Hematopoietic multipotent progenitor cell treated with erythropoietin and hydrocortisone succinate and interleukin-3 and kit ligand, for 4 days (in vitro differentiated cells): Measurements from ENCODE around the gene GABRP.
"Not testable (repeated sequence)": the region's sequence is repeated elsewhere in the genome, so short reads cannot be mapped to it uniquely, and the experiment has no call there.

ENCODE experiments used
- DNase-seq: peaks from one replicate; pipeline ENCODE4 v3.0.0-alpha.2; 2015

GABRP gene

DNA sequence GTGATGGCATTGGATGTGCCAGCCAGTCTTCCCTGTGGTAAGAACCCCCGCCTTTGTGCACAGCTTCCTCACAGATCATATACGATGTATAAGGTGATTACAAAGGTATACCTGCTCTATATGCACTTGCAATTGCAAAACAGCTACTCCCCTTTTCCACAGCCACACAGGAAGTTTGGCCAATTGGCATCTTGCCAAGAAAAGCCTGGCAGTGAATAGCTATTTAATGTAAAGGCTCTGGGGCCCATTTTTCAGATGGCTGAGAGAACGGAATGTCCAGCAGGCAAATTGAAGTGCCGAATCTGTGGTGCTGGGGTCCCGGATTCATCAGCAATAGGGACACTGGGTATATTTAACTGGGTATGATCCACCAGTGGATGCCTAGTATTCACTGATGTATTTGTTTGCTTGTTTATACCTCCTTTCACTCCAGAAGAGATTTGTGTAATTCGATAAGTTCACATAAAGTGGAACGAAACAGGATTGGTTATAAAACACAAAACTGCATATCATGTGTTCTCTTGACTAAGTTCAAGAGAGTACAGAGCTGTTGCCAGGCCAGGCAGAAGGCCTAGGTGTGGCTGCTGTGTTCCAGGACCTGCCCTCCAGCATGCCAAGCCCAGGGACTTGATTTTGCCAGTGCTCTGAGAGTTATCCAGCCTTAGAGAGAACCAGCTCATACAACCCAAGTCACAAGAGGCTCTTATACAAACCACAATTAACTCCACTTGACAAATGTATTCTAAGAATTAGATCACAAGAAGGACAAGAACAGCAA lies 27.7 kb upstream of the GABRP start:
- DNase-seq: no peak

DNA sequence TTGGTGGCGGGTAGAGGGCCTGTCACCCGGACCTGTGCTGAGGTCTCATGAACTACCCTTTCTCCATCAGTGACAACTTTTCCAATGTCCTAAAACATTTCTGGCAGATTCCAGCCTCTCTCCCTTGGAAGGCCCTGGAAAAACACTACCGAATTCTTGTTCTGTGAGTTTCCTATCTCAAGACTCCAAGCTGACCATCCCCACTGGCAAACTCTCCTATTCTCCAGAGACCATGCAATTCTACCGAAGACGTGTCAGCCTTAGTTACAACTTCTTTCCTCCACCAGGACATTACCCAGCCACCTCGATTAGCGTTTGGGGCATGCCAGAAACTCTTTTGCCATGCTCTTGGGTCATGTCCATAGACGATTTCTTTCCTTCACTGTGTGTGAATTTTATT lies 26.8 kb upstream of the GABRP start:
- no peak for DNase-seq

DNA sequence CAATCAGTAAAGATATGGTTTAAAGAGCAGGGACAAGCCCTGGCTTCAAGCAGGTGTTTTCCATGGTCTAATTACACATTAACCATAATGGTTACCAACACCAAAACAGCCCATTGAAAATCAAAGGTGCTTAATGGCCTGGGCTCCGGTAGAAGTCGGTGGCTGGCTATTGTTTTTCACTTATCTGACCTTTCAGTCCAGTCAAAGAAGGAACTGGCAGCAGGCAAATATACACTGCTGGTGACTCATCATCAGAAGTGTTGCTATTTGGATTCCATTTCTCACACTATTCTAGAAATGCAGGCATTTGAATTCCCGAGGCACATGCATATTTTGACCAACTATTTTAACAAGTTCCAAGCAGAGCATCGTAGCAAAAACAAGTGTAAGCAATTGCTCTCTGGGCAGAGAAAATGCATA lies 26.3 kb upstream of the GABRP start:
- DNase-seq: no peak

DNA sequence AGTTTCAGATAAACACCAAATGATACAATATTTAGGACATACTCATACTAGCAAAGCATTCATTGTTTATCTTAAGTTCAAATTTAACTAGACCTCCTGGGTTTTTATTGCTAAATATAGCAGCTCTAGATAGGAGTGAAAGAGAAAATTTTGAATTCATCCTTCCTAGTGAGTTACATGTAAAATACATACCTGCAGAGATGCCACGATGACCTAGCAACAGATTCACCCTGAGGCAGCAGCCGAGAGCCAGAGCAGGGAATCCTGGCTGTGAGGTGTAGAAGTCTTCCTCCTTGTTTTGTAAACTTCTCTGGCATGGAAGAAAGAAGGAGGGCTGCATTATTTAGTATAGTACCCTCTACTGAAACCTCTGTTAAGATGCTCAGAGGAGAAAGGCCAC lies 25.9 kb upstream of the GABRP start:
- DNase-seq: no peak

DNA sequence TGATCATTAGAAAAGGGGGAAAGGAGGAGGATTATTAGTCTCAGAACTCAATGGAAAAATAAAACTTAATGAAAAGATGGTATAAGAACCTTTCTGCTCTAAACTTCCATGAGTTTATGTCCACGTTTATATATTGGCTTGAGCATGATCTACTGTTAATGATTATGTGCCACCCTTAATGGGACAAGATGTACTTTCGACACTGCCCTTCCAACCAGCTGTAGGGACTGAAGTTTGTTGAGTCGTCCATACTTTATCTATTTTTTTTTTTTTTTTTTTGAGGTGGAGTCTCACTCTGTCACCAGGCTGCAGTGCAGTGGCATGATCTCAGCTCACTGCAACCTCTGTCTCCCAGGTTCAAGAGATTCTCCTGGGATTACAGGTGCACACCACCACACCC lies 25.0 kb upstream of the GABRP start:
- no peak for DNase-seq

DNA sequence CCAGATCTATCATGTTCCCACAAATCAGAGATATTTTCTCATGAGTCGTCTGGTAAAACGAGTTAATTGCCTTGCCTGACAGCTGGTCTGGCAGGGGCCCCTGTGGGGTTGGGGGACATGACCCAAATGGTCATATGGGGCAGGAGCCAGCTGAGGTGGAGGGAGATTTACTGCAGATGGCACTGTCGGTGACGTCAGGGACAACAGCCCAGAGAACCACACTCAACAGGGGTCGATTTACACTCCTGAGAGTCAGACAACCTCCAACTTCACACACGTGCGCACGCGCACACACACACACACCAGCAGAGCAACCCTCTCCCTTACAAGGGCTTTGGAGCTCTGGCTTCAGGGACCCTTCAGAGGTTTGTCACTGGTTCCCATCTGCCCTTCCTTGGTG lies 23.4 kb upstream of the GABRP start:
- DNase-seq: no peak

DNA sequence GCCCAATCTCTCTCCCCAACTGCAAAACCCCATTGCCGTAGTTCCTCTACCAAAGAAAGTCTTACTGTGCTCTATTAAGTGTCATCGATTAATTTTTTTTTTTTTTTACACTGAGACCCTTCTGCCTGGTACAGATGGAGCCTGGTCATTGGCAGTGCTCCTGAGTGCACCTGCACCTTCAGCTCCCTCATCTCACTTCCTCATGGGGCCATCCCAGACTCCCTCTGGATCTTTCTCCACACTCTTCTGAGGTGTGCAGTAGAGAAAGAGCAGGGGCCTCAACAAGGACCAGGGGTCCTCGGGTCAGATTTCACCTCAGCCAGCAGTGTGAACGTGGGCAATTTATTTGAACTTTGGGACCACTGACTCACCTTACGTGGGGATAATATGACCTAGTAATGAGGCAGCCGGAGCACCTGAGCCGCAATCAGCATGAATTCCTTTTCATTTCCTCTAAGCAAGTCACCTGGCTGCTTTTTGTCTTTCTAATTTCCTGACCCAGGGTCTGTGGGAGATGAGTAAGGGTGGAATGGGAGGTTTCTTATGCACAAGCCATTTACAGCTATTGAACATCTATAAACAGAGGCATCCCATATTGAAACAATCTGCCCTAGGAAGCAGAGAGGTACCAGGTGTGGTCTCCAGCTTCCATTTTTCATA lies 22.3 kb upstream of the GABRP start:
- DNase-seq: no peak

DNA sequence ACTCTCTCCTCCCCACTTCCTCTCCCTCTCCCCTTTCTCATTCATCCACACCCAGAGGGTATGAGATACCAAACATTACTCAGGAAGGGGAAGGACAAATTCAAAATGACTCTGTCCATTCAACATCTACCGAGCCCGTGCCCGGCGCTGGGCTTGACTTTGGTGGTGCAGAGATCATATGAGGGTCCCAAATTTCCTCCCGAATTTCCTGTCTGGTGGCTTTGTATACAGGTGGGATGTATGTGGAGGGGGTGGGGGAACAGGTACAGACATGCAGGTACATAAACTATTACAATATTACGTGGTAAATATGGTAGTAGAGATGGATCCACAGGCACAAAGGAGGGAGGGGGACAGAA lies 21.8 kb upstream of the GABRP start:
- no peak for DNase-seq

DNA sequence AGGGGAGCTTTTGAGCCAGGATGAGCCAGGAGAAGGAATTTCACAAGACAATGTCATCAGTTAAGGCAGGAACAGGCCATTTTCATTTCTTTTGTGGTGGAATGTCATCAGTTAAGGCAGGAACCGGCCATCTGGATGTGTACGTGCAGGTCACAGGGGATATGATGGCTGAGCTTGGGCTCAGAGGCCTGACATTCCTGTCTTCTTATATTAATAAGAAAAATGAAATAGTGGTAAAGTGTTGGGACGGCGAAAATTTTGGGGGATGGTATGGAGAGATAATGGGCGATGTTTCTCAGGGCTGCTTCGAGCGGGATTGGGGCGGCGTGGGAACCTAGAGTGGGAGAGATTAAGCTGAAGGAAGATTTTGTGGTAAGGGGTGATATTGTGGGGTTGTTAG lies 21.2 kb upstream of the GABRP start:
- not testable (repeated sequence) for DNase-seq

DNA sequence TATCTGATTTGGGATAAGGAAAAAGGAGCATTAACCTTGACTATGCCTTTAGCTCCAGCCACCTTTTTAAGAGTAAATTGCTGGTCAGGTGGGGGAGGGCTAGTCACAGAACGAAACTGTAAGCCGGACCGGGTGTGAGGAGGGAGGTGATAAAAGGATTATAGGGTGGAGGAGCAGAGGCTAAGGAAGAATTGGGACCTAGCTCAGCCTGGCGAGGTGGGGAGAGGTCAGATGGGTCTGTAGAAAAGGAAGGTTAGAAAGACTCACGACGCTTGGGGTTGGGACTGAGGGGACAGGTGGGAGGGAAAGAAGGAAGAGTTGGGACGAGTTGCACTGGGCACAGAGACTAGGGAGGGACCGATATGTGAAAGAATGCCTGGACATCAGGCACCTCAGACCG lies 17.7 kb upstream of the GABRP start:
- DNase-seq: not testable (repeated sequence)

DNA sequence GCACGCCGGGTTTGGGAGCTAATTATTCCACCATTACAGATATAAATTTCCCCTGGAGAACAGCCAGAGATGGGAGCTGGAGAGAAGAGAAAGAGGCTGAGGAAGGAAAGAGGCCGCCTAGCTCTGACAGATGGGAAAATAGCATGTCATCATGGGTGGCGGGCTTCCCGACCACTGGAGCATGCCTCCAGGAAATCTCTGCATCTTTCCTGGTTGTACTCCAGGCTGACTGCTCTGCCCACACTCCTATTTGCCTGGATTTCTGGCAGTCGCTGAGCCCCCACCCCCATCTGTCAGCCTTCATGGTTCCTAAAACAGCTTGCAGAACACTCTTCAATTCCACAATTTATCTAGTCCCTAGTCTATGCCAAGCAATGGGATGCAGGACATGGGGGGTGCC lies 14.3 kb upstream of the GABRP start:
- no peak for DNase-seq

DNA sequence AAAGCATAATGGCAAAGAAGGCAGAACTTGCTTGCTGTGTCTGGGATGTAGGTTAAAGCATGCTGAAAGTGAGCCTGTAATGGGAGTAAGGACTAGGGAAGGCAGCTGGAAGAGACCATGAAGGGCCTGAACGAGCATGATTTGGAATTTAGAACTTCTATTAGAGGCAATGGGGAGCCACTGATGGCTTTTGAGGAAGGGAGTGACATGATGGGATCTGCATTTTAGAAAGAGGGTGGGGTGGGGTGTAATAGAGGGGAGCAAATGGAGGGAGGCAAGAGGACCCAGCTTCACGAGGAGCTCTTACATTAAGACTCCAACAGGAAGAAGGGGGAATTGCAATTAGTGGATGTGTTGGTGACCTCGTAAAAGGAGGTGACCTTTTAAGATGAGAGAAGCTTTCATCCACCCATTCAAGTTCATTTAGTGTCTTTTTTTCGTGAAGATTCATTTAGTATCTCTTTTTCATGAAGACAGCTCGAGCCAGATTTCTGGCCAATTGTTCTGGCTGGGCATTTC lies 13.6 kb upstream of the GABRP start:
- peak; percentile 18 for DNase-seq

DNA sequence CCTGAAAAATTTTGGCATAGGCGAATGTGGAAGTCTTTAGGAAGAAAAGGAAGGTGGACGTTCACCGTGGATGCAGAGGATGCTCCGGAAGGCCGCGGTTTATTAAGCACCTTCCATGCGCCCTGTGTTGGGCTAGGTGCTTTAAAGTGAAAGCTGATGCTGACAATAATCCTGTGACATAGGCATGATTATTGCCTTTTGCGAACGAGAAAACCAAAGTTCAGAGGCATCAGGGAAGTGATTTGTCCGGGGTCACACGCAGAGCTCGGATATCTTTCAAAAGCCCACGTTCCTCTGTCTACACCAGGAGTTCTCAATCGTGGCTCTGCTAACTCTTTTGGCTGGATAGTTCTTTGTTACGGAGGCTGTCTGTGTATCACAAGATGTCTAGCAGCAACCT lies 12.0 kb upstream of the GABRP start:
- no peak for DNase-seq

DNA sequence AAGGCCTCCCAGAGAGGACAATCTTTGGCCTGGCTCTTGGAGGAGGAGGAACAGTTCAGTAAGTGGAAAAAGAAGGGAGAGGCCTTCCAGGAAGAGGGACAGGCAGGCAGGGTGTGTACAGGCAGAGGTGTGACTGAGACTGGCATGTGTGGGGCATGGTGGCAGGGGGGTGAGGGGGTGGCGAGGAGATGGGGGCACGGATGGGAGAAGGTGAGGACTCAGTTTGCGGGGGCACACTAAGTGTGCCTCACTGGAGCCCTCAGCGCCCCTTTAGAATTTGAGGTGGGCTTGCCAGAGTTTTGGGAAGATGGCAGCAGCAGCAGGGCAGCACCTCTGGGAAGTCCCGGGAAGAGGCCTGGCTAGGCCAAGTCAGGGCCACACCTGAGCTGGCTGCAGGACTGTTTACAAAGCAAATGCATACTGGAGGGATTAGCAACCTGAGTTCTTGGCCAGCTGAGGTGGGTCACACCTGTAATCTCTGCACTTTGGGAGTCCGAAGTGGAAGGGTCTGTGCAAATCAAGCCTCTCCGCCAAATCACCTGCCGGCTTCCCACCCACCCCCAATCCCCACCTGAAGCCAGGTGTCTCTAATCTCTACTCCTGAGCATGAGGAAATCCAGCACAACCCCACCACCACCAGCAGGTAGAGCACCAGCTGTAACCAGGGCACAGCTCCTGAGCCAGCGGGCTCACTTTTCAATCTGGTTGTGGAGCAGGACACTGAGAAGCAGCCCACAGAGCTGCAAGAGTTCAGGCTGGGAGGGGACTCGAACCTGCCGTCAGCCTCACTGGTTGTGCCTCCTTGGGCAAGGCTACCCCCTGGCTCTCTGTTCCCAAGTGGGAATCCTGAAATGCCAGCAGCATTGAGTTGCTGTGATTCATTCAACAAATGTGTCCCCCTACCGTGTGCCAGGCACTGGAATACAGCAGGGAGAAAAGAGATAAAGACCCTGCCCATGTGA lies 10.2 kb upstream of the GABRP start:
- DNase-seq: no peak

DNA sequence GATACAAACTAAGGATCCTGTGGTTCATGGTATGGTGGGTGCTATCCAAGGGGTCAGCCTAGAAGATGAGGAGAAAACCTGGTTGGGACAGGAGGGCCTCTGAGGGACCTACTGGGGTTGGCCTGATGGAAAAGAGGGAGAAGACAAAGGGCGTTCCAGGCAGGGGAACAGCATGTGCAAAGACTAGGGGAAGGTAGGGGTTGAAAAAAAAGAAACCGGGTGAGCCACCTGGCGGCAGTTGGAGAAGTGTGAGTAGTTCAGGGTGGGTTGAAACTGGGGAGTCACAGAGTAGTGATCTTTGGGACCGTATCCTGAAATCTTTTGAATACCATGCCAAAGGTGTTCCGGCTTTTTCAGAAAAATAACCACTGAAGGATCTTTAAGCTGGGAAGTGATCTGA lies 8.7 kb upstream of the GABRP start:
- DNase-seq: no peak

DNA sequence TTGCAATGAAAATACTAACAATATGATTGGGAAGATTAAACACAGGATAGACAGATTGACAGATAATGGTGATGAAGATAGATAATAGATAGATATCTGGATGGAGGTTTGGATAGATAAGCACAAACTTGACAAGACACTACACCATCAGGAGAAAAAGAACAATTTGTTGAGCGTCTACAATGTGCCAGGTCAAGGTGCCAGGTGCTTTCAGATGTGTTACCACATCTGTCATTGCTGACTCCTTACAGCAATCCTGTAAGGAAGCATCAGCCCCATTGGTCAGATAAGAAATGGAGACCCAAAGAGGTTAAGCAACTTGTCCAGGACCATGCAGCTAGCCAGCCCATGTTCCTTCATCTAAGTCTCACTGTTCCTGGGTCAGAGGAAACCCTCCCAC lies 1.6 kb upstream of the GABRP start:
- no peak for DNase-seq

DNA sequence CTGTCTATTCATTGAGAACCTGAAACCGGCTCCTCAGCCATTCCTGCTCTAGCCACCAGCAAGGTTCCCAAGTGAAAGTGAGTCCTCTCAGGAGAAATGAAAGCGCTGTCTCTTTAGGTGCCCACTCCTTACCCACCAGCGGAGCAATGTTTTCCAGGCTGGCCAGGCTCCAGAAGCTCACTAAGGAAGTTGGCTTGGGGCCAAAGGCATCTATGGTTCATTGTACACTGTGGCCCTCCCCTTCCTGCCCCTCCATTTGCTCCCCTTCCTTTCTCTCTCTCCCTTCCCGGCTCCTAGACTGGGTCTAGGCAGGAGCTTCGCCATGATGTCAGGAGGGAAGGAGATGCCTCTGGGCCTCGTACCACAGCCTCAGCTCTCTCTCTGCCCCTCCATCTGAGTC lies 1.1 kb upstream of the GABRP start:
- DNase-seq: no peak

DNA sequence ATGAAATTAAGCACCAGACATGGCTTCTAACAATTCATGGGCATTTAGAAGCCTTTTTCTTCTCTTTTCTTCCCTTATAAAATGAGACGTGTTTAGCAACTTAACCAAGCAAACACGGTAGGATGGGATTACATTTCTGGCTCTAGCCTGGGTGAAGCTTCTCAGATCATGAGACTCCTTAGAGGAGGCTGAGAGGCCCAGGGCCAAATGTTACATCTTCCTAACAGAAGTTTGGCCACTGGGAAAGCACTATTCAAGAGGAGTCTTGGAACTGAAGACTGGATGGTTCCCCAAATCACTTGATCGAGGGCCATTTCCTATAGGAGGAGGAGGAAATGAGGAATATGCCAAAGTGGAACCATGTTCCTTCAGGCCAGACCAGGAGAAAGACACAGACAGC lies 1.9 kb downstream of the GABRP start:
- DNase-seq: no peak

DNA sequence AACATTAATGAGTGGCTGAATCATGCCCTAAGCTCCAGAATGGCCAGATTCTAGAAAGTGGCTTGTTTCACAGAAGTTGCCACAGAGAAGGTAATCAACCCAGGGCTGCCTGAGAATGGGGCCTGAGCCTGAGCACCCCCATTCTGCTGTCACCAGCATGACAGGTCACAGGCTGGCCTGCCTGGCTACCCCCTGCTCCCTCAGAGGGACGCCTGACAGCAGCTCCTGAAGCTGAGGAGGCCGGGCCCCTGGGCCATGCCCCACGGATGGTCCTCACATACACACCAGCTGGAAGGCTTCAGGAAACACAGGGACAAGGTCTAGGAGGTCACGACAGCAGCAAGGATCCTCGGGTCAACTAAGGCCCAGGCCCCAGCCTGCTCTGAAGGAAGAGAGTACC lies 3.7 kb downstream of the GABRP start:
- DNase-seq: no peak

DNA sequence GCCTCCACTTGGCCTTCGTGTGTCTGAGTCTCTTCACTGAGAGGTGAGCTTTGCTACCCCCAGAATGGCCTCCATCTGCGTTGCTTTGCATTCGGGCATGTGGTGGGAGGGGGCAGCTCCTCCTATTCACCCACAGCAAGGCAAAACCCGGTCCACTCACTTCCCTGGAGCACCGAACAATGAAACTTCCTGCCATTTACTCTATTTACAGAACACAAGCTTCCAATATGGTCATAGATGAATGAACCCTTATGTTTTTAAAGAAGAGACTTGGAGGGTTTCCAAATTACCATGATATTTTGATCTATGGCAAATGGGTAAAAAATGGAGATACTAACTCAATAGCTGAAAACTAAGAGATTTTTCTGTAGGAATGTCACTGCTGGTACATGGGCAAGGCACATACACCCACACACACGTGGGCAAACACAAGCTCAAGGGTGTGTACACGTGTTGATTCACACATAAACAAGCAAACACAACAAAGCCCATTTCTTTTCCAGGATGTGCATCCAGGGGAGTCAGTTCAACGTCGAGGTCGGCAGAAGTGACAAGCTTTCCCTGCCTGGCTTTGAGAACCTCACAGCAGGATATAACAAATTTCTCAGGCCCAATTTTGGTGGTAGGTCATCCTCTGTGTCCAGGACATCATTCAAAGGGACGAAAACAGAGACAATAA lies 5.2 kb downstream of the GABRP start:
- DNase-seq: no peak

DNA sequence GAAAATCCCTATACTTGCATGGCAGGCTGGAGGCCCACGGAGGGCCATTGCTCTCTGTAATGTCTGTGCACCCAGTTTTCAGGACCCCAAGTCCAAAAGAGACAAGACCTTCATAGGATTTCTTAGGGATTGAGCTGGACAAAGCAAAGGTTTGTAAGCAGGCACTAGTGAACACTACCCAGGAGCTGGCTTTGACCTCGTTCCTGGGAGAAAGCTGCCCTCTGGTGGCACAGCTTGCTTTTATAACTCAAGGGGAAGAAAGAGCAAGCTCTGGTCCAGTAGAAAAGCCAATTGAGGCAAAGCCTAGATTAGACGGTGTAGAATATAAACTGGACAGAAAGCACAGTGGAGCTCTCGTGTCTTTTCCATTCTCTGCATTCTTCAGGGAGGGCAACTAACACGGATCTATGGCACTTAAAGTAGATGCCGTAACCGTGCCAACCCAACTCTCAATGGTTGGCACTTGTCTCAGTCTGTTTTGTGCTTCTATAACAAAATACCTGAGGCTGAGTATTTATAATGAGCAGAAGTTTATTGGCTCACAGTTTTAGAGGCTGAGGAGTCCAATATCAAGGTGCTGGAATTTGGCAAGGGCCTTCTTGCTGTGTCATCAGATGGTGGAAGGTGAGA lies 7.9 kb downstream of the GABRP start:
- peak; percentile 77 for DNase-seq

DNA sequence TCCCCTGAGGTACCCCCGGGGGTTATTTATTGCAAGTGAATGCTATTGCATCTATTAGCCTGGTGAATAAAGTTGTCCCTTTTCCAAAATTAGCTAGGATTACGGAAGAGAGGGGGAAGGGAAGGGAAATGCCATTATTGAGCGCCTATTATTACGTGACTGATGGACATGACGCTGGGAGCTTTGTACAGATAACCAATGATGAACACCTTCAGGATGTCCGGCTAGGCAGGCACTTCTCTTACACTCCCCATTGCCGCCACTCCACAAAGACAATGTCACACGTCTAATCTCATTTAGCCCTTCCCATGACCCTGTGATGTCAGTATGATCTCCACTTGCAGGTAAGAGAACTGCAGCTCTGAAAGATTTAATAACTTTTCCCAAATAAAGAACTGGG lies 9.4 kb downstream of the GABRP start:
- no peak for DNase-seq
